Hematopoietic multipotent progenitor cell treated with erythropoietin and hydrocortisone succinate and interleukin-3 and kit ligand, for 6 days (in vitro differentiated cells): Measurements from ENCODE around the gene ARID1B.
A peak's percentile ranks its signal among the peaks of the same experiment; 100 is the strongest.

ENCODE experiments used
- DNase-seq: peaks from one replicate; pipeline ENCODE4 v3.0.0-alpha.2; 2015

Gene ARID1B

GRCh38 chr6:157119502-157120027 lies 342.4 kb downstream of the ARID1B start:
- no peak for DNase-seq

GRCh38 chr6:157120534-157121232 lies 343.5 kb downstream of the ARID1B start:
- DNase-seq = no peak

- DNase-seq = no peak
Observed at GRCh38 chr6:157121897-157122296, 344.7 kb downstream of the ARID1B start.

GRCh38 chr6:157123234-157123633 lies 346.1 kb downstream of the ARID1B start:
- no peak for DNase-seq

- no peak for DNase-seq
Observed at GRCh38 chr6:157124485-157125254, 347.5 kb downstream of the ARID1B start.

- DNase-seq = no peak
Observed at GRCh38 chr6:157125531-157125930, 348.4 kb downstream of the ARID1B start.

GRCh38 chr6:157126183-157127098 lies 349.3 kb downstream of the ARID1B start:
- DNase-seq = no peak

- no peak for DNase-seq
Observed at GRCh38 chr6:157128235-157128775, 351.1 kb downstream of the ARID1B start.

GRCh38 chr6:157131250-157131649 lies 354.1 kb downstream of the ARID1B start:
- DNase-seq = no peak

- no peak for DNase-seq
Observed at GRCh38 chr6:157133856-157134255, 356.7 kb downstream of the ARID1B start.

- peak; percentile 47 for DNase-seq
Observed at GRCh38 chr6:157134402-157135047, 357.3 kb downstream of the ARID1B start.

GRCh38 chr6:157135691-157136090 lies 358.5 kb downstream of the ARID1B start:
- DNase-seq = no peak

GRCh38 chr6:157137501-157137900 lies 360.3 kb downstream of the ARID1B start:
- no peak for DNase-seq

GRCh38 chr6:157139054-157139708 lies 362.0 kb downstream of the ARID1B start:
- DNase-seq = peak; percentile 14

GRCh38 chr6:157143171-157143889 lies 366.2 kb downstream of the ARID1B start:
- DNase-seq = no peak

- no peak for DNase-seq
Observed at GRCh38 chr6:157143890-157144798, 367.0 kb downstream of the ARID1B start.

GRCh38 chr6:157144859-157145568 lies 367.8 kb downstream of the ARID1B start:
- DNase-seq = peak; percentile 23

- DNase-seq = no peak
Observed at GRCh38 chr6:157145656-157146285, 368.6 kb downstream of the ARID1B start.
